ES-I3 (cell line): ENCODE results near the gene RAD51B.
"Not testable (repeated sequence)": the region's sequence is repeated elsewhere in the genome, so short reads cannot be mapped to it uniquely, and the experiment has no call there.

ENCODE experiments used
- H3K36me3 ChIP-seq: 2 replicates; pipeline ENCODE4 v1.6.1; 2013; ENCODE audit warnings: mild to moderate bottlenecking, low read length, control low read depth, moderate library complexity; ENCODE audit not compliant: insufficient read depth
- H3K4me1 ChIP-seq: 2 replicates; pipeline ENCODE4 v1.6.1; 2013; ENCODE audit warnings: mild to moderate bottlenecking, control low read depth, low read length; ENCODE audit not compliant: insufficient read depth
- H3K9ac ChIP-seq: 2 replicates; pipeline ENCODE4 v1.6.1; 2013; ENCODE audit warnings: low read depth, mild to moderate bottlenecking, low read length, moderate library complexity
- H3K9me3 ChIP-seq: 2 replicates; pipeline ENCODE4 v1.6.1; 2013; ENCODE audit warnings: mild to moderate bottlenecking, low read length, moderate library complexity; ENCODE audit not compliant: control insufficient read depth, insufficient read depth

RAD51B gene

DNA sequence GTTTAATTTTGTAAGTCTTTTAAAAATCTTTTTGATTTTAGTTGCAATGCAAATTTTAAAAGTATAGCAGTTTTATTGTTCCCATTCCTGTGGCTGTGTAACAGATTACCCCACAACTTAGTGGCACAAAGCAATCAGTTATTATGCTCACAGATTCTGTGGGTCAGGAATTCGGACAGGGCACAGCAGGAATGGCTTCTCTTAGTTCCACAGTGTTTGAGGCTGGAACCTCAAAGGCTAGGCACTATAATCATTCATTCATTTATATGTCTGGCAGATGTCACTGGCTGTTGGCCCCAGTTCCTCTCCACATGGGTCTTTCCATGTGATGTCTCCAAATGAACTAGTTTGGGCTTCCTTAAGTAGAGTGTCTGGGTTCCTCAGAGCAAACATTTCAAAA lies 193.3 kb downstream of the RAD51B start:
- Histone ChIP-seq H3K4me1 (no peaks in the 10 kb centered on the region), H3K9me3 (no peaks in the 10 kb centered on the region), H3K36me3 (no peaks in the 10 kb centered on the region), H3K9ac (no peak overlapping the region)

DNA sequence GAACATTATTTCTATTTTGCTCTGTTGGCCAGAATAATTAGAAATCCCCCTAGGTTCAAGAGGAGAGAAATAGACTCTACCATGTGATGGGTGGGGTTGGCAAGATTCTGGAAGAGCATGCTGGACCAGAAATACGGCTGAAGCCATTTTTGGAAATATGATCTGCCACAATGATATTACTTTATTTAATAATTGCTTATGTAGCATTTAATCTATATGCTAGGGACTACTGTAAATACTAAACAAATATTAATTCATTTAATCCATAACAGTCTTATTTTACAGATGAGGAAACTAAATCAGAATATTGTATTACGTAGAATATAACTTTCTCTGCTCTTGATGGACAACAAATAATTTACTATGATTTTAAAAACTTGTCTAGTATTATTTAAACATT lies 193.7 kb downstream of the RAD51B start:
- Histone ChIP-seq H3K36me3 (no peaks in the 10 kb centered on the region), H3K4me1 (no peaks in the 10 kb centered on the region), H3K9me3 (no peaks in the 10 kb centered on the region), H3K9ac (no peak overlapping the region)

DNA sequence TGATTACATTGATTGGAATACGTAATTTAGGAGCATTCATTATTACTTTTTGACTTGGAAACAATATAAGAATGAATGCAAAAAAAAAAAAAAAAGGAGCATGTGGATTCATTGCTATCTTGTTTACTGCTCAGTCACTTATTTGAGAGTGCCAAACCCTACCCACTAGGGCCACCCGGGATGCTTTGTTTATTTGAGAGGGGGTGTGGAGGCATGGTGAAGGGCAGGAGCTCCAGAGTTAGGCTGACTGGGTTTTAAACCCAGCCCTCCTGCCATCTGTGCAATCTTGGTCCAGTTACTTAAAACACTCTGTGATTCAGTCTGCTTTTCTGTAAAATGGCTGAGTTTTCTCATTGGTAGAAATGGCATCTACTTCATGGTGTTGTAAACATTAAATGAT lies 195.2 kb downstream of the RAD51B start:
- Histone ChIP-seq H3K9me3 (no peaks in the 10 kb centered on the region), H3K4me1 (no peaks in the 10 kb centered on the region), H3K36me3 (no peaks in the 10 kb centered on the region), H3K9ac (no peak overlapping the region)

DNA sequence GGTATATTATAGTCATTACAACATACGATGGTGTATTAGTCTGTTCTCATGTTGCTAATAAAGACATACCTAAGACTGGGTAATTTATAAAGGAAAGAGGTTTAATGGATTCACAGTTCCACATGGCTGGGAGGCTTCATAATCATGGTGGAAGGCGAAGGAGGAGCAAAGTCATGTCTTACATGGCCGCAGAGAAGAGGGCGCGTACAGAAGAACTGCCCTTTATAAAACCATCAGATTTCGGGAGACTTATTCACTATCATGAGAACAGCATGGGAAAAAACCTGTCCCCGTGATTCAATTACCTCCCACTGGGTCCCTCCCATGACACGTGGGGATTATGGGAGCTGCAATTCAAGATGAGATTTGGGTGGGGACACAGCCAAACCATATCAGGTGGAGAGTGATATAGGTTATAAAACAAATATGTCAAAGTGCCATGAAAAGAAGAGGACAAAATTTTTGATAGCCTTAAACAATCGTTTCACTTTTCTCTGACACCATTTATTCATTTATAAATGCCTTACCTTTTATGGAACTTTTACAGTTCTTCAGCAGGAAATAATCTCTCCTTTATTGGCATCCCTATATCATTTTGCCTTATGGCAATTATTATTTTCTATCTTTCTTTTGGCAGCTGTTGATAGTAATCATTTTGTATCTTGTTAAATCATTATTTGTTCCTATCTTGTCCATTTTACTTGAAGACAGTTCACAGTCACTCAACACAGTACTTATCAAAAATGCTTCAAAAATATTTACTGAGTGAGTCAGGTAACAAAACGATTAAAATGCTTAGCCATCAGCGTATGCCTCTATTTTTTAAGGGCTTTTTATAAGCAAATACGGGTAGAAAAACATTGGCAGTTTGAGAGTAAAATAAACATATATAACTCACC lies 196.0 kb downstream of the RAD51B start:
- H3K36me3 ChIP-seq, result no peaks in the 10 kb centered on the region
- no peaks in the 10 kb centered on the region for H3K9me3 ChIP-seq
- H3K4me1 ChIP-seq, result no peaks in the 10 kb centered on the region
- no peak overlapping the region for H3K9ac ChIP-seq

DNA sequence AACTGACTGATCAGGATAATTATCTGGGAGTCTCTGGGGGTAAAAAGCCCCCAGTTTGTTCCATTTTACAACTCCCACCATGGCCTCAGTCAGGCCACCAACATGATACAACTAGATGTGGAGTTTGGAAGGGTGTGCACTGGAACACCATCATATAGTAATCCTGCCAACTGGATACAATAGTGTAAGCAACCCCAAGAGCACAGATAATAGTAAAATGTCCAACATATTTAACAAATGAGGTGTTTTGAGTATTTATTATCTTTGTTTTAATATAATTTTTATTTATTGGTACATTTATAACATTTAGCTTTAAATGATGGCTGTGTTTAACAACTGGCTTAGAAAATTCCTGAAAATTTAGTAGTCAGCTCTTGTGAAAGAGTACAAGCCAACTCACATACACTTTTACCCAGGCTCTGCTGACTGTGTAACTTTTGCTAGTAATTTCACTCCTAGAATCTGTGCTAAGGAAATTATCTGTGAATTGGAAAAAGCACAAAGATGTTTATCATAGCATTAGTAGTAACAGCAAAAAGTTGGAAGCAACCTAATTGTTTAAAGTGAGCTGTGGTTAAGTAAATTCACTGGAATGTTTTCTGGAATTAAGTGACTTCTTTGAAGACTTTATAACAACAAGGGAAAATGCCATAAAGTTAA lies 196.8 kb downstream of the RAD51B start:
- Histone ChIP-seq H3K9me3 (no peaks in the 10 kb centered on the region), H3K36me3 (no peaks in the 10 kb centered on the region), H3K9ac (no peak overlapping the region), H3K4me1 (no peaks in the 10 kb centered on the region)

DNA sequence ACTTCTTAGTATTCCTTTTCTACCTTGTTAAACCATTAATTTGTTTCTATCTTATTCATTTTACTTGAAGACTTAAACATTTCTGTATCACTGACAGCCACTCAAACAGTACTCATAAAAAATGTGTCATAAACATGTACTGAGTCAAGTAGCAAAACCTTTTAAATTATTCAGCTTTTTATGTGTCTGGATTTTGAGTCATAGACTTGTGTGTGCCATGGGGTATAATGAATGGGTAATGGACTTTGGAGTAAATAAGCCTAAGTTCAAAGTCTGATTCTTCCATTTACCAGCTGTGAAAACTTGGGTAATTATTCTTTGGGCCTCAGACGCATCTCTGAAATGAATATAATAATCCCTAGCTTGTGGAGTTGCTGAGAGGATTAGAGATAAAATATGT lies 199.0 kb downstream of the RAD51B start:
- no peaks in the 10 kb centered on the region for H3K4me1 ChIP-seq
- H3K36me3 ChIP-seq, result no peaks in the 10 kb centered on the region
- no peak overlapping the region for H3K9ac ChIP-seq
- H3K9me3 ChIP-seq, result peaks cover 2% of the 10 kb centered on the region; the same call in 1 of the 2 replicates

DNA sequence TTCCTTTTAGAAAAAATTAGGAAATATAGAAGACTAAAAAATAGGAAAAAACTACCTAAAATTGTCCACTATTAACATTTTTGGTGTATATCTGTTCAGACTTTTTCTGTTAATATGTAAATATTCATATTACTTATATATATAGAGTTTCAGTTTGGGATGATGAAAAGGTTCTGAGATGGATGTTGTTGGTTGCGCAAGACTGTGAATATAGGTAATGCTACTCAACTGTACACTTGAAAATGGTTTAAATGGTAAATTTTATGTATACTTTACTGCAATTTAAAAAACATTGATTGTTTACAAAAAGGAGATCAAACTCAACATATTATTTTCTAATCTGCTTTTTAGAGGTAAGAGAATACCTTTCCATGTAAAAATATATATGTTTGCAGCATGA lies 200.9 kb downstream of the RAD51B start:
- H3K9ac ChIP-seq, result no peak overlapping the region
- H3K4me1 ChIP-seq, result no peaks in the 10 kb centered on the region
- H3K36me3 ChIP-seq, result no peaks in the 10 kb centered on the region
- peaks cover 2% of the 10 kb centered on the region; the same call in 1 of the 2 replicates for H3K9me3 ChIP-seq

DNA sequence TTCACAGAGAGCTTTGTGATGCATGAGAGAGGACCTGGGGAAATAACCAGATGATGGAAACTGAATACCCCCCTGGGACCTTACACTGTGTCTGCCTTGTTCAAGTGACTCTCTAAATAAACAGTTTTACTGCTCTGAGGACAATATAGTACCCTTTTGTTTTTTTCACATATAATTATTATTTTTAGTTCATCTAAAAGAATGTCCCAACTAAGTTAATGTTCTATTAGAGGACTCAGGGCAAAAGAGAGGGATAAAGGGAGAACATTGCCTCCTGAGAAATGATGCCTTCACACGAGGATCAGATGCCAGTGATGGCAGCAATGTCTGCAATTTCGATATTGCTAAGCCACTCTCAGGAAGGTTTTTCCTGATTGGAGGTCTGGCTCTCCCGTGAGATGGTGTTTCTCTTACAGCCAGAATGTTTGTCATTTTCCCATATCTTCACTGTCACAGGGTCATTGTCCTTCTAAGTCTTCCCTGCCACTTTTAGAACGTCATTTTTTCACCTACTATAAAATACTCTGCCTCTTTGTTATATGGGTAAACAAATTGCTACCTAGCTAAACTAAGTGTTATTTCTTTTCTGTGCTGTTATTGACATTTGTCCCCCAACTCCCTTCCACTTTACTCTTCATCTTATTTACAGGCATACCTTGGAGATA lies 201.6 kb downstream of the RAD51B start:
- no peaks in the 10 kb centered on the region for H3K36me3 ChIP-seq
- H3K9me3 ChIP-seq, result peaks cover 2% of the 10 kb centered on the region; the same call in 1 of the 2 replicates
- H3K9ac ChIP-seq, result no peak overlapping the region

DNA sequence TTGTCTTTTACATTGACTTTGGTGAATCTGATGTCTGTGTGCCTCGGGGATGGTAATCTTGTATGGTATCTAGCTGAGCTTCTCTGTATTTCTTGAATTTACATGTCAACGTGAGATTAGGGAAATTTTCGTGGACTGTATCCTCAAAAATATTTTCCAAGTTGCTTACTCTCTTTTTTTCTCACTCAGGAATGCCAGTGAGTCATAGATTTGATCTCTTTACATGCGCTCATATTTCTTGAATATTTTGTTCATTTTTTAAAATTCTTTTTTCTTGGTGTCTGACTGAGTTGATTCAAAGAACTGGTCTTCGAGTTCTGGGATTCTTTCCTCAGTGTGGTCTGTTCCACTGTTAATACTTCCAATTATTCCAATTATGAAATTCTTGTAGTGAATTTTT lies 207.7 kb downstream of the RAD51B start:
- Histone ChIP-seq H3K9me3 (peaks cover 5% of the 10 kb centered on the region), H3K9ac (no peak overlapping the region), H3K4me1 (no peaks in the 10 kb centered on the region), H3K36me3 (peaks cover 3% of the 10 kb centered on the region; the same call in 1 of the 2 replicates)

More for the DNA sequence above, 201.6 kb downstream of the RAD51B start:
- no peaks in the 10 kb centered on the region for H3K4me1 ChIP-seq

DNA sequence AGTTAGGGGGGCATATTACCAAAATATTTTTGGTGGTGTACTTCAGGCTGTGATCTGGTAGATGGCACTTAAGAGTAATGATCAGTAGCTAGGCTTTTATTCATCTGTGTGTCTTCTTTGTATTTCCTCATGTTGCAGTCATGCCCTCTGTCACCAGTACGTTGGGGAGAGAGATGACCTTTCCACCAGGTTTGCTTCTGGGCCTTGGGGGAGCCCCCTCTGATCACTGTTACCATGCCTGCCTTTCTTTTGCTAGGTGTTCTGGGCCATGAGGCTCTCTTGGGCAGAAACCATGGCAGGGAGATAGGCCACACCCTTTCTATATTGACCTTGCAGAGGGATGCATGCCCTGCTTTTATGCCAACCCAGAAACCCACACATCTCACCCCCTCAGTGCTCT lies 208.5 kb downstream of the RAD51B start:
- Histone ChIP-seq H3K9ac (no peak overlapping the region), H3K4me1 (no peaks in the 10 kb centered on the region), H3K9me3 (peaks cover 4% of the 10 kb centered on the region), H3K36me3 (peaks cover 3% of the 10 kb centered on the region; the same call in 1 of the 2 replicates)

DNA sequence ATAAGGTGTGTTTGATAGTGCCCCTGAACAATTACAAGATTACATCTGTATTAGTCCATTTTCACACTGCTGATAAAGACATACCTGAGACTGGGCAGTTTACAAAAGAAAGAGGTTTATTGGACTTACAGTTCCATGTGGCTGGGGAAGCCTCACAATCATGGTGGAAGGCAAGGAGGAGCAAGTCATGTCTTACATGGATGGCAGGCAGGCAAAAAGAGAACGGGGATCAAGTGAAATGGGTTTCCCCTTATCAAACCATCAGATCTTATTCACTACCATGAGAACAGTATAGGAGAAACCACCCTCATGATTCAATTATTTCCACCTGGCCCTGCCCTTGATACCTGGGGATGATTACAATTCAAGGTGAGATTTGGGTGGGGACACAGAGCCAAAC lies 211.4 kb downstream of the RAD51B start:
- H3K9me3 ChIP-seq, H3K4me1 ChIP-seq, H3K9ac ChIP-seq, H3K36me3 ChIP-seq: not testable (repeated sequence)

DNA sequence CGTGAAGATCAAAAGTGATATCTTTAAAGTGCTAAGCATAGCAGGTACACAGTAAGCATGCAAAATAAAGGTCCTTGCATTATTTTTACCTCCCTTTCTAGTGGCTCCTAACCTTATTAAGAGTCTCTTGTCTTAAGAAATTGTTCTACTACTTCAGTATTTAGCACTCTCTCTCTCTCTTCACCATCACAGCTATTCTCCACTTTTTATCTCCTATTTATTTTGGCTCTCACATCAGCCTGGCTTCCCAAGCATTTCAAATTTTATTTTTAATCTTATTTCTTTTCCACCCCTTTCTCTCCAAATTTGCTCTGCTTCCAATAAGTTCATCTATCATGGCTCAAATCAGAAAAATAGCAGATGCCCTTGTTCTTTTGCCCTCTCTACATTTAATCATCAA lies 212.6 kb downstream of the RAD51B start:
- Histone ChIP-seq H3K9me3 (peaks cover 2% of the 10 kb centered on the region), H3K9ac (no peak overlapping the region), H3K4me1 (no peaks in the 10 kb centered on the region), H3K36me3 (peaks cover 3% of the 10 kb centered on the region; the same call in 1 of the 2 replicates)

DNA sequence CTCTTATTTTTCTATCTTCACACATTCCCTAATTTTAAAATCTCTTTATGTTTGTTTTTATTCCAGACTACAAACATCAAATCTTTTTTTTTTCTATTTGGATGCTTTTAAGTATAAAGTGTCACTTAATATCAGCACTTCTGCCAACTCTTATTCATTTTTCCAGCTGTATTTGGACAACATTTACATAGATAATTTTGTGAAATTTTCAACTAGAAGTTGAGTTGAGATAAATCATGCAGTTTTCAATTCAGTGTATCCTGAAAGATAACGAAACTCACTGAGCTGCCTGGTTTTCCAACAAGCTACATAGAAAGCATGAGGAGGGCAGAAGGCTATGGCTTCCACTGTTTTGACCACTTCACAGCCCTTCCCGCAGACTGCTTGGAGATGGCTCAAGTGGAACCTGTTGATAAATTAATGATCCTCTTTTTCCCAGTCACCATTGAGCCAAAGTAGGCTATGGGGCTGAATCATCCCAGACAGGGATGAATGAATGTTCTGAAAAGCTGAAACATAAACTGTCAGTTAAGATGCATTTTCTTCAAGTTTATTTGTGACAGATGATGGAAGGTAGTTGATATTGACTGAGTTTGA lies 213.9 kb downstream of the RAD51B start:
- no peaks in the 10 kb centered on the region for H3K4me1 ChIP-seq
- H3K9ac ChIP-seq, result no peak overlapping the region
- H3K9me3 ChIP-seq, result peaks cover 2% of the 10 kb centered on the region
- H3K36me3 ChIP-seq, result peaks cover 3% of the 10 kb centered on the region; the same call in 1 of the 2 replicates

DNA sequence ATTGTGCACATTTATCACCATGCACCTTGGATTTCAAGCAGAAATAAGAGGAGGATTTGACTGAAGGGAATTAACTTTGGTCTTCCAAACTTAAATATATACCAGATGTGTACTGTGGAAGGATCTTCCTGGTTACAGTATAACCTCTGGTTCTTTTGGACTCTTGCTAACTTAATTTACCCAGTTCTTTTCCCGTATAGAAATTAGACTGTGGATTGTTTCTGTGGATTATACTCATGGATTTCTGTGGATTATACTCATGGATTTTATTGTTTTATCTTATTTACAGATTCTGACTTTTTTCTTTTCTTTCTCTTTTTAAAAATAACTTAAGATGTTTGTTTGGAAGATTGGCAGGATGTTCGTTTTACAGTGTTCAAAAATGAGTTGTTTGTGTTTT lies 215.3 kb downstream of the RAD51B start:
- Histone ChIP-seq H3K9ac (no peak overlapping the region), H3K4me1 (no peaks in the 10 kb centered on the region; the same call in 1 of the 2 replicates), H3K36me3 (no peaks in the 10 kb centered on the region), H3K9me3 (peaks cover 2% of the 10 kb centered on the region)
